ENCODE results near the gene MLH3. TPM values are rescaled to one million over a fixed set of nuclear protein-coding genes. Genes with fewer than 3 reads are reported as not detected.

MLH3 gene
- total RNA-seq, 1 experiment from 2014 or later: 23.0 TPM

DNA sequence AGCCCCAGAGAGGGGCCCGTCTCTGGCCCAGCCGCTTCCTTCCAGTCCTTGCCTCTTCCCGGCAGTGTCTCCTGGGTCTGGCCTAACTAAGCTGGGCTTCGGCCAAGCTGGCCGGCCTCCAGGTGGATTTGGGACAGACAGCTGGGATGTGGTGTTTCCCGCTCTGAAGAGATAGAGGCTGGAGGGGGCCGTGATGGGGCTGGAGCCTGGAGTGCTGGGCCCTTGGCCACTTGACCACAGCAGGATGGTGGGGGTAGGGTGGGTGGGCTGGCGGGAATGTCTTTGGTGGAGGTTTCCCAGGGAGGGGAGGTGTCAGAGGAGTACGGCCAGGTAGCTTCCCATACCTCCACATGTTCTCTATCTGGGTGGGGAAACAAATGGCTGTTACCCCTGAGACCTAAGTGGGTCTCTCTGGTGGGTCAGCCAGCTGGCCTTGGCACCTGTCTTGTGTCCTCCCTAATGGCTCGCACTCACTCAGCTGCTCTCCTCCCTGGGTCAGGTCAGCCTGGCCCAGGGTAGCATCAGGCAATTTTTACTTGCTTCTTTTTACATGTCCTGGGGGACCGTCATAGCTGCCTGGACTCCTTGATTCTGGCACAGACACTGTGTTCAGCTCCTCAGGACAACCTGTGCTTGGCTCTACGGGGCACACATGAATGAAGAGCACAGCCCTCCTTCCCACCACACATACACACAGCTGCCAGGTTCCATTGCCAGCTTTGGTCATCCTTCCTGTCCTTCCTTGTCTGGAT, 76.0 kb downstream of the MLH3 start:
- no peaks in the 10 kb centered on the region for H4K20me1 ChIP-seq (ENCODE audit: control insufficient read depth, insufficient read depth, insufficient read length)
- H3K9me3 ChIP-seq (ENCODE audit: control insufficient read depth, low read depth, low read length): no peaks in the 10 kb centered on the region
- no peak overlapping the region for H4K91ac ChIP-seq (ENCODE audit: insufficient read length, low read depth, low read length)
- Mint-ChIP-seq H3K27me3 (ENCODE audit: low read depth) (no peaks in the 10 kb centered on the region; the same call in 1 of the 2 replicates), H3K36me3 (ENCODE audit: insufficient read depth in 1 of 3, low read depth in 3 of 3) (no peaks in the 10 kb centered on the region), H3K4me3 (no peak overlapping the region), H3K27ac (no peak overlapping the region), H3K4me1 (peaks cover 28 to 47% of the 10 kb centered on the region in 2 experiments), H3K9me3 (no peaks in the 10 kb centered on the region)
- H2BK12ac ChIP-seq (ENCODE audit: insufficient read length, low read depth, low read length): no peak overlapping the region
- H4K5ac ChIP-seq (ENCODE audit: insufficient read length, low read depth, low read length): no peak overlapping the region
- no peak overlapping the region for H3K14ac ChIP-seq (ENCODE audit: insufficient read depth, low read length)
- no peak overlapping the region for H3K4me2 ChIP-seq (ENCODE audit: insufficient read depth, insufficient read length, low read length)
- no peak overlapping the region for H4K8ac ChIP-seq (replicated peaks; ENCODE audit: insufficient read length, low read depth, low read length)
- H2AFZ ChIP-seq (ENCODE audit: low read length): no peak overlapping the region
- H2BK15ac ChIP-seq (ENCODE audit: low read depth, low read length): no peak overlapping the region
- no peak overlapping the region for H2AK5ac ChIP-seq (ENCODE audit: insufficient read length, low read length)
- no peaks in the 10 kb centered on the region for H3K79me2 ChIP-seq (ENCODE audit: insufficient read depth, low read length)
- no peaks in the 10 kb centered on the region for H3K79me1 ChIP-seq (ENCODE audit: insufficient read depth, low read depth, low read length, poor library complexity, severe bottlenecking)
- no peak overlapping the region for H3K23ac ChIP-seq (ENCODE audit: insufficient read length, low read depth, low read length)
- WGBS (ENCODE audit: extremely low coverage, insufficient read length, low lambda C conversion rate): no CpG with 5 or more reads among the region's 12 CpGs
- H2BK20ac ChIP-seq (ENCODE audit: low read depth, low read length, poor library complexity, severe bottlenecking): no peak overlapping the region
- H3K56ac ChIP-seq (ENCODE audit: insufficient read length, low read depth, low read length): no peak overlapping the region
- H3K18ac ChIP-seq (ENCODE audit: insufficient read length, low read depth, low read length): no peak overlapping the region
- TF ChIP-seq, protein P1, sequence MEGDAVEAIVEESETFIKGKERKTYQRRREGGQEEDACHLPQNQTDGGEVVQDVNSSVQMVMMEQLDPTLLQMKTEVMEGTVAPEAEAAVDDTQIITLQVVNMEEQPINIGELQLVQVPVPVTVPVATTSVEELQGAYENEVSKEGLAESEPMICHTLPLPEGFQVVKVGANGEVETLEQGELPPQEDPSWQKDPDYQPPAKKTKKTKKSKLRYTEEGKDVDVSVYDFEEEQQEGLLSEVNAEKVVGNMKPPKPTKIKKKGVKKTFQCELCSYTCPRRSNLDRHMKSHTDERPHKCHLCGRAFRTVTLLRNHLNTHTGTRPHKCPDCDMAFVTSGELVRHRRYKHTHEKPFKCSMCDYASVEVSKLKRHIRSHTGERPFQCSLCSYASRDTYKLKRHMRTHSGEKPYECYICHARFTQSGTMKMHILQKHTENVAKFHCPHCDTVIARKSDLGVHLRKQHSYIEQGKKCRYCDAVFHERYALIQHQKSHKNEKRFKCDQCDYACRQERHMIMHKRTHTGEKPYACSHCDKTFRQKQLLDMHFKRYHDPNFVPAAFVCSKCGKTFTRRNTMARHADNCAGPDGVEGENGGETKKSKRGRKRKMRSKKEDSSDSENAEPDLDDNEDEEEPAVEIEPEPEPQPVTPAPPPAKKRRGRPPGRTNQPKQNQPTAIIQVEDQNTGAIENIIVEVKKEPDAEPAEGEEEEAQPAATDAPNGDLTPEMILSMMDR (conservative IDR thresholded peaks at IDR 0.05): no peak
- H3K27ac ChIP-seq (ENCODE audit: insufficient read length, low read depth, low read length): no peak overlapping the region
- no peak overlapping the region for H2BK5ac ChIP-seq (ENCODE audit: insufficient read length, low read length)
- H3K4me1 ChIP-seq (ENCODE audit: insufficient read depth, low read length): no peaks in the 10 kb centered on the region; the same call in 1 of the 2 replicates
- peak; percentile 10 for DNase-seq
- no peaks in the 10 kb centered on the region for H3K27me3 ChIP-seq (ENCODE audit: insufficient read depth, low read length)
- H3K9ac ChIP-seq (ENCODE audit: extremely low read depth, insufficient read length, low read length): no peak overlapping the region
- H3K4ac ChIP-seq (ENCODE audit: low read depth, low read length): no peak overlapping the region
- H3T11ph ChIP-seq (ENCODE audit: low read length): no peak overlapping the region
- no peaks in the 10 kb centered on the region for H3K23me2 ChIP-seq (ENCODE audit: insufficient read length, low read depth, low read length, poor library complexity, severe bottlenecking)
- H2BK120ac ChIP-seq (ENCODE audit: low read depth, low read length, poor library complexity, severe bottlenecking): no peak overlapping the region

Measured in H9 (cell line).